ENCODE results near the gene MXRA7. TPM values are rescaled to one million over a fixed set of nuclear protein-coding genes. Genes with fewer than 3 reads are reported as not detected.

MXRA7 gene
- polyA plus RNA-seq, 1 of the 3 experiments (the other 2 are of a cell fraction): 154 TPM

DNA sequence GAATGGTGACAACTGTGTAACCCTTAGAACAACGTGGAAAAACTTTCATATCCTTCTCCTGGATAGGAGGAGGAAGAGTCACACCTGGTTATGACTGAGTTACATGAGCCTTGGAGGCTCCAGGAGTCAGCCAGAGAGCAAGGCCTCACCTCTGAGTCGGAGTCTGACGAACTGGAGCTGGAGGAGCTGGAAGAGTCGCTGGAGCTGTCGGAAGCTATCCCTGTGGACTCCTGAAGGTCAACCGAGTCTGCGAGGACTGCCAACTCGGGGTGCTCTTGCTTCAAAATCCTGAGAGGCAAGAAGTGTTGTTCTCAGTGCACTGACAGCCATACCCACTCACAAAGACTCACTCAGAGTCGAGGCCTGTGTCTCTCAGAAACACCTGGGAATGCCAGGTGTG, 9.4 kb upstream of the MXRA7 start:
- no peaks in the 10 kb centered on the region for H3K27me3 ChIP-seq (ENCODE audit: insufficient read depth)
- H3K4me1 ChIP-seq (ENCODE audit: control insufficient read depth in 1 of 2, insufficient read depth in 2 of 2, low read depth in 1 of 2, low read length in 1 of 2): peaks cover 5 to 31% of the 10 kb centered on the region in 2 experiments; a peak in 3 of 4 replicates
- 91% methylated on average over 9 of the region's 9 CpGs for WGBS (ENCODE audit: low lambda C conversion rate)
- H3K9me3 ChIP-seq: no peaks in the 10 kb centered on the region
- no peak overlapping the region for H3K27ac ChIP-seq (ENCODE audit: low read depth in 2 of 2, low read length in 1 of 2)
- TF ChIP-seq YY1 (IDR thresholded peaks at IDR 0.05; ENCODE audit: low read depth) (no peak), SMC3 (IDR thresholded peaks at IDR 0.05; ENCODE audit: low read depth, low read length) (no peak), RCOR1 (IDR thresholded peaks at IDR 0.05; ENCODE audit: low read length) (no peak), TEAD4 (IDR thresholded peaks at IDR 0.05; ENCODE audit: borderline replicate concordance, insufficient read depth) (no peak), MXI1 (IDR thresholded peaks at IDR 0.05; ENCODE audit: low read depth, low read length) (no peak), RAD21 (IDR thresholded peaks at IDR 0.05; ENCODE audit: low read length) (no peak), NFIC (IDR thresholded peaks at IDR 0.05; ENCODE audit: borderline replicate concordance) (no peak), RFX5 (IDR thresholded peaks at IDR 0.05; ENCODE audit: low read length) (no peak), EP300 (IDR thresholded peaks at IDR 0.05; ENCODE audit: borderline replicate concordance in 1 of 2, low read depth in 1 of 2, low read length in 1 of 2) (no peak)
- TF ChIP-seq, protein P1, sequence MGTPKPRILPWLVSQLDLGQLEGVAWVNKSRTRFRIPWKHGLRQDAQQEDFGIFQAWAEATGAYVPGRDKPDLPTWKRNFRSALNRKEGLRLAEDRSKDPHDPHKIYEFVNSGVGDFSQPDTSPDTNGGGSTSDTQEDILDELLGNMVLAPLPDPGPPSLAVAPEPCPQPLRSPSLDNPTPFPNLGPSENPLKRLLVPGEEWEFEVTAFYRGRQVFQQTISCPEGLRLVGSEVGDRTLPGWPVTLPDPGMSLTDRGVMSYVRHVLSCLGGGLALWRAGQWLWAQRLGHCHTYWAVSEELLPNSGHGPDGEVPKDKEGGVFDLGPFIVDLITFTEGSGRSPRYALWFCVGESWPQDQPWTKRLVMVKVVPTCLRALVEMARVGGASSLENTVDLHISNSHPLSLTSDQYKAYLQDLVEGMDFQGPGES (IDR thresholded peaks at IDR 0.05; ENCODE audit: low read depth, low read length): no peak
- TF ChIP-seq, protein P2, sequence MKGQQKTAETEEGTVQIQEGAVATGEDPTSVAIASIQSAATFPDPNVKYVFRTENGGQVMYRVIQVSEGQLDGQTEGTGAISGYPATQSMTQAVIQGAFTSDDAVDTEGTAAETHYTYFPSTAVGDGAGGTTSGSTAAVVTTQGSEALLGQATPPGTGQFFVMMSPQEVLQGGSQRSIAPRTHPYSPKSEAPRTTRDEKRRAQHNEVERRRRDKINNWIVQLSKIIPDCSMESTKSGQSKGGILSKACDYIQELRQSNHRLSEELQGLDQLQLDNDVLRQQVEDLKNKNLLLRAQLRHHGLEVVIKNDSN (IDR thresholded peaks at IDR 0.05; ENCODE audit: borderline replicate concordance, low read depth): no peak
- H3K4me2 ChIP-seq: no peak overlapping the region
- no peak overlapping the region for H3K4me3 ChIP-seq (ENCODE audit: low read depth in 2 of 2, low read length in 1 of 2)
- peaks cover 69 to 82% of the 10 kb centered on the region in 2 experiments for H3K36me3 ChIP-seq (replicated peaks in 1 of 2; ENCODE audit: control insufficient read depth in 1 of 2, insufficient read depth in 2 of 2, low read length in 1 of 2)
- POLR2A ChIA-PET: interaction anchor here (2.0 kb wide), 1 partner anchor 18 kb away, joined by 4 read pairs; the partner anchor contains the start of gene MFSD11
- H3K79me2 ChIP-seq (ENCODE audit: insufficient read depth): peaks cover 59% of the 10 kb centered on the region
- no peak for DNase-seq
- no peak overlapping the region for H2AFZ ChIP-seq (ENCODE audit: low read depth)
- CTCF ChIA-PET: interaction anchor here (0.7 to 14.3 kb wide), 6 partner anchors 11 to 447 kb away, joined by 3 to 255 read pairs (median 4); no protein-coding TSS in a partner anchor
- H3K9me2 ChIP-seq: no peaks in the 10 kb centered on the region
- H3K9ac ChIP-seq: no peak overlapping the region
- peaks cover 25% of the 10 kb centered on the region for H4K20me1 ChIP-seq (ENCODE audit: insufficient read depth)
- H3F3A ChIP-seq (replicated peaks; ENCODE audit: insufficient read depth): peaks cover 37% of the 10 kb centered on the region

DNA sequence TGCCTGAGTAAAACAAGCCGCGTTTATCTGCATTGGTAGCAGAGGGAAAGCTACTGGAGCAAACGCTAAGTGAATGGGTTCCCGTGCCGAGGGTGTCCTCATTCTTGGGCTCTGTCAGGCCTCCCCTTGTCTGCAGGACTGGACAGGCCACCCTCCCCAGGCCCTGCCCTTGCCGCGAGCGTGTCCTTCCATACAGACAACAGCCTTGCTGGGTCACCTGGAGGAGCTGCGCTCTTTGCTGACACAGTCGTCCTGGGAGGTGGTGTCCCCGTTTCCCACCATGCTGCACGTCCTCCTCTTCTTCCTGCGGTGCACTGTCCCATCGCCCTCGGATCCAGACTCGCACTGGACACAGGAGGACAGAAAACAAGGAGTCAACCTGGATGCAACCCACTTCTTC, 7.8 kb upstream of the MXRA7 start:
- no peak overlapping the region for H3K9ac ChIP-seq
- peaks cover 0 to 24% of the 10 kb centered on the region in 2 experiments; a peak in 3 of 4 replicates for H3K4me1 ChIP-seq (ENCODE audit: control insufficient read depth in 1 of 2, insufficient read depth in 2 of 2, low read depth in 1 of 2, low read length in 1 of 2)
- H3K4me2 ChIP-seq: no peak overlapping the region
- H2AFZ ChIP-seq (ENCODE audit: low read depth): no peak overlapping the region
- H3K27me3 ChIP-seq (ENCODE audit: insufficient read depth): no peaks in the 10 kb centered on the region
- H3K9me3 ChIP-seq: no peaks in the 10 kb centered on the region
- H3K9me2 ChIP-seq: no peaks in the 10 kb centered on the region
- H3F3A ChIP-seq (replicated peaks; ENCODE audit: insufficient read depth): peaks cover 41% of the 10 kb centered on the region
- H3K4me3 ChIP-seq (ENCODE audit: low read depth in 2 of 2, low read length in 1 of 2): no peak overlapping the region
- no peak for DNase-seq
- H3K27ac ChIP-seq (ENCODE audit: low read depth in 2 of 2, low read length in 1 of 2): no peak overlapping the region; a peak in 1 of 4 replicates
- peaks cover 72 to 74% of the 10 kb centered on the region in 2 experiments for H3K36me3 ChIP-seq (replicated peaks in 1 of 2; ENCODE audit: control insufficient read depth in 1 of 2, insufficient read depth in 2 of 2, low read length in 1 of 2)
- H4K20me1 ChIP-seq (ENCODE audit: insufficient read depth): peaks cover 21% of the 10 kb centered on the region
- CTCF ChIA-PET: interaction anchor here (1.0 to 14.3 kb wide), 8 partner anchors 7 to 348 kb away, joined by 3 to 255 read pairs (median 9); partner anchors contain the start of genes JMJD6 and METTL23
- 98% methylated on average over 16 of the region's 16 CpGs for WGBS (ENCODE audit: low lambda C conversion rate)
- POLR2A ChIA-PET: interaction anchor here (0.7 kb wide), 2 partner anchors 15 to 388 kb away, joined by 3 read pairs; no protein-coding TSS in a partner anchor
- H3K79me2 ChIP-seq (ENCODE audit: insufficient read depth): peaks cover 55% of the 10 kb centered on the region
- TF ChIP-seq FOXJ3 (CRISPR knock-in tag; IDR thresholded peaks at IDR 0.05) (no peak), RAD21 (IDR thresholded peaks at IDR 0.05; ENCODE audit: low read length) (no peak), POLR2AphosphoS5 (IDR thresholded peaks at IDR 0.05; ENCODE audit: low read depth, low read length) (no peak), GATA2 (CRISPR knock-in tag; IDR thresholded peaks at IDR 0.05) (no peak), NRF1 (IDR thresholded peaks at IDR 0.05; ENCODE audit: low read depth, low read length) (no peak), RCOR1 (IDR thresholded peaks at IDR 0.05; ENCODE audit: low read length) (no peak), NFIC (IDR thresholded peaks at IDR 0.05; ENCODE audit: borderline replicate concordance) (no peak)
- TF ChIP-seq, protein P3, sequence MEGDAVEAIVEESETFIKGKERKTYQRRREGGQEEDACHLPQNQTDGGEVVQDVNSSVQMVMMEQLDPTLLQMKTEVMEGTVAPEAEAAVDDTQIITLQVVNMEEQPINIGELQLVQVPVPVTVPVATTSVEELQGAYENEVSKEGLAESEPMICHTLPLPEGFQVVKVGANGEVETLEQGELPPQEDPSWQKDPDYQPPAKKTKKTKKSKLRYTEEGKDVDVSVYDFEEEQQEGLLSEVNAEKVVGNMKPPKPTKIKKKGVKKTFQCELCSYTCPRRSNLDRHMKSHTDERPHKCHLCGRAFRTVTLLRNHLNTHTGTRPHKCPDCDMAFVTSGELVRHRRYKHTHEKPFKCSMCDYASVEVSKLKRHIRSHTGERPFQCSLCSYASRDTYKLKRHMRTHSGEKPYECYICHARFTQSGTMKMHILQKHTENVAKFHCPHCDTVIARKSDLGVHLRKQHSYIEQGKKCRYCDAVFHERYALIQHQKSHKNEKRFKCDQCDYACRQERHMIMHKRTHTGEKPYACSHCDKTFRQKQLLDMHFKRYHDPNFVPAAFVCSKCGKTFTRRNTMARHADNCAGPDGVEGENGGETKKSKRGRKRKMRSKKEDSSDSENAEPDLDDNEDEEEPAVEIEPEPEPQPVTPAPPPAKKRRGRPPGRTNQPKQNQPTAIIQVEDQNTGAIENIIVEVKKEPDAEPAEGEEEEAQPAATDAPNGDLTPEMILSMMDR (IDR thresholded peaks at IDR 0.05): no peak
- TF ChIP-seq, protein P4, sequence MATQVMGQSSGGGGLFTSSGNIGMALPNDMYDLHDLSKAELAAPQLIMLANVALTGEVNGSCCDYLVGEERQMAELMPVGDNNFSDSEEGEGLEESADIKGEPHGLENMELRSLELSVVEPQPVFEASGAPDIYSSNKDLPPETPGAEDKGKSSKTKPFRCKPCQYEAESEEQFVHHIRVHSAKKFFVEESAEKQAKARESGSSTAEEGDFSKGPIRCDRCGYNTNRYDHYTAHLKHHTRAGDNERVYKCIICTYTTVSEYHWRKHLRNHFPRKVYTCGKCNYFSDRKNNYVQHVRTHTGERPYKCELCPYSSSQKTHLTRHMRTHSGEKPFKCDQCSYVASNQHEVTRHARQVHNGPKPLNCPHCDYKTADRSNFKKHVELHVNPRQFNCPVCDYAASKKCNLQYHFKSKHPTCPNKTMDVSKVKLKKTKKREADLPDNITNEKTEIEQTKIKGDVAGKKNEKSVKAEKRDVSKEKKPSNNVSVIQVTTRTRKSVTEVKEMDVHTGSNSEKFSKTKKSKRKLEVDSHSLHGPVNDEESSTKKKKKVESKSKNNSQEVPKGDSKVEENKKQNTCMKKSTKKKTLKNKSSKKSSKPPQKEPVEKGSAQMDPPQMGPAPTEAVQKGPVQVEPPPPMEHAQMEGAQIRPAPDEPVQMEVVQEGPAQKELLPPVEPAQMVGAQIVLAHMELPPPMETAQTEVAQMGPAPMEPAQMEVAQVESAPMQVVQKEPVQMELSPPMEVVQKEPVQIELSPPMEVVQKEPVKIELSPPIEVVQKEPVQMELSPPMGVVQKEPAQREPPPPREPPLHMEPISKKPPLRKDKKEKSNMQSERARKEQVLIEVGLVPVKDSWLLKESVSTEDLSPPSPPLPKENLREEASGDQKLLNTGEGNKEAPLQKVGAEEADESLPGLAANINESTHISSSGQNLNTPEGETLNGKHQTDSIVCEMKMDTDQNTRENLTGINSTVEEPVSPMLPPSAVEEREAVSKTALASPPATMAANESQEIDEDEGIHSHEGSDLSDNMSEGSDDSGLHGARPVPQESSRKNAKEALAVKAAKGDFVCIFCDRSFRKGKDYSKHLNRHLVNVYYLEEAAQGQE (IDR thresholded peaks at IDR 0.05; ENCODE audit: low read depth, low read length): no peak
- TF ChIP-seq, protein P1 (IDR thresholded peaks at IDR 0.05; ENCODE audit: low read depth, low read length): no peak

All from SK-N-SH (cell line).